Liver (tissue), 9 donors: ENCODE measurements around the gene PRAME. TPM values are rescaled to one million over a fixed set of nuclear protein-coding genes. Genes with fewer than 3 reads are reported as not detected.

Experiments
- DNase-seq: peaks from one replicate; pipeline ENCODE4 v3.0.0-alpha.2; 2017; ENCODE audit warnings: low spot score
- H3K27ac ChIP-seq, 2 donors: one replicate each; pipeline ENCODE4 v1.7.0; 2013; ENCODE audit warnings: inconsistent platforms in 2 of 2, low read length in 2 of 2, control low read depth in 1 of 2, low read depth in 1 of 2, mild to moderate bottlenecking in 1 of 2
- H3K27me3 ChIP-seq, 4 donors: one replicate each; pipeline versions ENCODE4 v1.6.1 to v1.7.0; 2013; ENCODE audit warnings: low read length in 3 of 4, inconsistent platforms in 1 of 4, mild to moderate bottlenecking in 1 of 4, moderate library complexity in 1 of 4; ENCODE audit not compliant: control insufficient read depth in 4 of 4, insufficient read depth in 4 of 4
- H3K36me3 ChIP-seq, 4 donors: one replicate each; pipeline versions ENCODE4 v1.6.1 to v1.7.0; 2013; ENCODE audit warnings: low read length in 3 of 4, mild to moderate bottlenecking in 3 of 4, low read depth in 1 of 4, moderate library complexity in 1 of 4; ENCODE audit not compliant: control insufficient read depth in 4 of 4, insufficient read depth in 3 of 4
- H3K4me1 ChIP-seq, 4 donors: one replicate each; pipeline versions ENCODE4 v1.6.1 to v1.7.0; 2013; ENCODE audit warnings: low read length in 3 of 4, mild to moderate bottlenecking in 3 of 4, moderate library complexity in 1 of 4; ENCODE audit not compliant: control insufficient read depth in 4 of 4, insufficient read depth in 4 of 4
- H3K4me3 ChIP-seq, 3 donors: one replicate each; pipeline versions ENCODE4 v1.6.1 to v1.7.0; 2013; ENCODE audit warnings: low read length in 3 of 3, control low read depth in 1 of 3, low read depth in 1 of 3, mild to moderate bottlenecking in 1 of 3
- H3K9ac ChIP-seq, 2 donors: one replicate each; pipeline ENCODE4 v1.7.0; 2013; ENCODE audit warnings: low read length in 2 of 2, mild to moderate bottlenecking in 2 of 2, moderate library complexity in 2 of 2, control low read depth in 1 of 2, low read depth in 1 of 2
- H3K9me3 ChIP-seq, 4 donors: one replicate each; pipeline versions ENCODE4 v1.6.1 to v1.7.0; 2013; ENCODE audit warnings: low read length in 3 of 4; ENCODE audit not compliant: control insufficient read depth in 4 of 4
- EGR1 ChIP-seq, 2 donors: IDR thresholded peaks; 2 replicates each; pipeline ENCODE4 v1.6.1; 2016 to 2018; ENCODE audit warnings: antibody characterized with exemption in 2 of 2, low read depth in 2 of 2
- FOXA1 ChIP-seq: IDR thresholded peaks from 2 replicates; pipeline ENCODE4 v1.6.1; 2016; ENCODE audit warnings: antibody characterized with exemption
- FOXA2 ChIP-seq: IDR thresholded peaks from 2 replicates; pipeline ENCODE4 v1.6.1; 2016; ENCODE audit warnings: antibody characterized with exemption
- HNF4A ChIP-seq, 2 donors: conservative IDR thresholded peaks; 2 replicates each; pipeline ENCODE4 v1.6.1; 2016; ENCODE audit warnings: antibody characterized with exemption in 2 of 2, mild to moderate bottlenecking in 2 of 2
- HNF4G ChIP-seq: IDR thresholded peaks from 2 replicates; pipeline ENCODE4 v1.6.1; 2016; ENCODE audit warnings: antibody characterized with exemption
- JUND ChIP-seq, 2 donors: IDR thresholded peaks; 2 replicates each; pipeline ENCODE4 v1.6.1; 2016; ENCODE audit warnings: antibody characterized with exemption in 2 of 2
- NR2F2 ChIP-seq: IDR thresholded peaks from 2 replicates; pipeline ENCODE4 v1.6.1; 2016; ENCODE audit warnings: antibody characterized with exemption
- RAD21 ChIP-seq, 2 donors: IDR thresholded peaks; 2 replicates each; pipeline ENCODE4 v1.6.1; 2016; ENCODE audit warnings: antibody characterized with exemption in 2 of 2, mild to moderate bottlenecking in 2 of 2
- SP1 ChIP-seq: IDR thresholded peaks from 2 replicates; pipeline ENCODE4 v1.6.1; 2018; ENCODE audit warnings: antibody characterized with exemption, mild to moderate bottlenecking
- TAF1 ChIP-seq: conservative IDR thresholded peaks from 2 replicates; pipeline ENCODE4 v1.6.1; 2016; ENCODE audit warnings: antibody characterized with exemption, mild to moderate bottlenecking
- YY1 ChIP-seq: IDR thresholded peaks from 2 replicates; pipeline ENCODE4 v1.6.1; 2016; ENCODE audit warnings: antibody characterized with exemption, mild to moderate bottlenecking
- WGBS: extraction: QIAGEN DNeasy Blood & Tissue Kit; methylation state at CpG from one replicate; pipeline ENCODE4 v1.1.7; 2013; 5-methylcytosine and 5-hydroxymethylcytosine counted together
- polyA plus RNA-seq, 2 donors: library from polyadenylated mRNA; stranded (reverse) in 1 of 2; unstranded in 1 of 2; fragments of 200-250 nt in 1 of 2; fragments of >200 nt in 1 of 2; fragmentation: Nextera tagmentation in 1 of 2; extraction: Ambion mirVana in 1 of 2; gene quantifications; one replicate each; pipeline versions ENCODE4 v1.2.1 to v1.2.3, GENCODE V29; 2013 to 2015
- total RNA-seq, 2 donors: library from RNA; depleted of rRNA; stranded (reverse); fragments of >200 nt; gene quantifications; one replicate each; pipeline ENCODE4 v1.2.3, GENCODE V29; 2014
- TF ChIP-seq, protein P1 (sequence below): IDR thresholded peaks from 2 replicates; pipeline ENCODE4 v1.6.1; 2016; ENCODE audit warnings: antibody characterized with exemption
- TF ChIP-seq, protein P2 (sequence below): IDR thresholded peaks from 2 replicates; pipeline ENCODE4 v1.6.1; 2016; ENCODE audit warnings: antibody characterized with exemption
- TF ChIP-seq, protein P3 (sequence below): IDR thresholded peaks from 2 replicates; pipeline ENCODE4 v1.6.1; 2016; ENCODE audit warnings: antibody characterized with exemption, mild to moderate bottlenecking
- TF ChIP-seq, protein P4 (sequence below): IDR thresholded peaks from 2 replicates; pipeline ENCODE4 v1.6.1; 2016; ENCODE audit warnings: antibody characterized with exemption
- TF ChIP-seq, protein P5 (sequence below): fragments of 150-350 bp; IDR thresholded peaks from 2 replicates; pipeline ENCODE4 v1.5.1; 2017; ENCODE audit warnings: improper control_type of control experiment, low read depth, low read length; ENCODE audit not compliant: missing input control
- donor health status: healthy.
- donor health status: healthy.
- donor health status: healthy.
- donor health status: healthy.
- donor health status: healthy.

Gene PRAME
- total and polyA plus RNA-seq, 4 donors: not detected

DNA sequence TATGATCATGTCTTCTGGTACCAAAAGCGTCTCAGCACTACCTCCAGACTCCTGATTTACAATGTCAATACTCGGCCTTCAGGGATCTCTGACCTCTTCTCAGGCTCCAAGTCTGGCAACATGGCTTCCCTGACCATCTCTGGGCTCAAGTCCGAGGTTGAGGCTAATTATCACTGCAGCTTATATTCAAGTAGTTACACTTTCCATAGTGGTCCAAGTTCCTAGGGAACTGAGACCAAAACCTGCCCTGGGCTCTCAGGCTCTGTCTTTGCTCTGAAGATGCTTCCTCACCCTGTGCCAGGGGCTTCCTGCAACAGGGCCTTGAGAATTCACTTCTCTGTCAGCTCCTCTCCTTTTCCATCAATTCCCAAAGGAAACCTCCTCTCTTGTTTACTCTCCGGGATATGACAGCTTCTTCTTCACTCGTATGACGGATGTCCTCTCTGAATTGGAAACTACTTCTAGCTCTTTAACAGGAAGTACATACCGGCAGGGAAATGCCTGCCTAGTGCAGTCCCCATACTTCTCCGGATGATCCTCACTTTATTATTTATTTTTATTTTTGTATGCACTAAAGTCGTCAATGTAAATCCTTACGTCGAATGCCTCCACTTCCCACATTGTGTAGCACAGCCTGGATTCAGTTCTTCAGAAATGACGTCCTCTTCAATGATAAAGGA, 29.6 kb upstream of the PRAME start (continued):
- TF ChIP-seq, protein P1, sequence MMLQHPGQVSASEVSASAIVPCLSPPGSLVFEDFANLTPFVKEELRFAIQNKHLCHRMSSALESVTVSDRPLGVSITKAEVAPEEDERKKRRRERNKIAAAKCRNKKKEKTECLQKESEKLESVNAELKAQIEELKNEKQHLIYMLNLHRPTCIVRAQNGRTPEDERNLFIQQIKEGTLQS: no peak
- no peak for TF ChIP-seq FOXA1
- TF ChIP-seq FOXA2: no peak

DNA sequence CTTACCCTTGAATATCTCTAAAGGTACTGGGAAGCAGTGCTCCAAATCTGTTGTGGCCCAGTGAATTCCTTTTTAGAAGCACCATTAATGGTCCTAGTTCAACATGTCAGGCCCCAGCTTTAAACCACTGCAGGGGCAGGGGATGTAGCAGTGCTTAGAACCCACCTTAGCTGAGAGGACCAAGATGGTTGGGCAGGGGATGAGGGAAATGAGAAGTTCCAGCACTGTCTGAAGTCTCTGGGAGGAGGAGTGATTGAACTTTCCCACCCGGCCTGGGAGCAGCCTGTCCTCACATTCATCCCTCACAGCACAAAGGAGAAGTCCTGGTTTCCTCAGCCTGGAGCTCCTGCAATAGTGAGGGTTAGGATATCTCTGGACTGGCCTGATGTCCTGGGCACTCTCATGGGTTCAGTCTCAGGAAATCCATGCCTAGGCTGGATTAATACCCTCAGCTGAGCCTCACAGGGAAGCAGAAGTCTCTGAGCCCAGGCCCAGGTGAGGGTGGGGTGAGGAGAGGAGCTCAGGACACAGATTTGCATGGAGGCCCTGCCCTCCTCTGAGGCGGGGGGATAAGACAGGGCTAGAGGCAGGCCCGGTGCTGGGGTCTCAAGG, 28.6 kb upstream of the PRAME start:
- Histone ChIP-seq H3K4me1 (no peaks in the 10 kb centered on the region), H3K27ac (no peak overlapping the region), H3K9ac (no peak overlapping the region), H3K36me3 (no peaks in the 10 kb centered on the region), H3K27me3 (no peaks in the 10 kb centered on the region), H3K9me3 (no peaks in the 10 kb centered on the region), H3K4me3 (no peak overlapping the region)
- DNase-seq: no peak
- WGBS: 84% methylated on average over 3 of the region's 3 CpGs
- TF ChIP-seq TAF1: no peak
- no peak for TF ChIP-seq NR2F2
- TF ChIP-seq HNF4A (conservative IDR thresholded peaks at IDR 0.05): no peak
- no peak for TF ChIP-seq YY1
- TF ChIP-seq EGR1 (IDR thresholded peaks at IDR 0.05; ENCODE audit: low read depth in 2 of 2): no peak
- no peak for TF ChIP-seq RAD21 (IDR thresholded peaks at IDR 0.05)
- TF ChIP-seq, protein P1: no peak
- TF ChIP-seq JUND (IDR thresholded peaks at IDR 0.05): no peak
- TF ChIP-seq, protein P2, sequence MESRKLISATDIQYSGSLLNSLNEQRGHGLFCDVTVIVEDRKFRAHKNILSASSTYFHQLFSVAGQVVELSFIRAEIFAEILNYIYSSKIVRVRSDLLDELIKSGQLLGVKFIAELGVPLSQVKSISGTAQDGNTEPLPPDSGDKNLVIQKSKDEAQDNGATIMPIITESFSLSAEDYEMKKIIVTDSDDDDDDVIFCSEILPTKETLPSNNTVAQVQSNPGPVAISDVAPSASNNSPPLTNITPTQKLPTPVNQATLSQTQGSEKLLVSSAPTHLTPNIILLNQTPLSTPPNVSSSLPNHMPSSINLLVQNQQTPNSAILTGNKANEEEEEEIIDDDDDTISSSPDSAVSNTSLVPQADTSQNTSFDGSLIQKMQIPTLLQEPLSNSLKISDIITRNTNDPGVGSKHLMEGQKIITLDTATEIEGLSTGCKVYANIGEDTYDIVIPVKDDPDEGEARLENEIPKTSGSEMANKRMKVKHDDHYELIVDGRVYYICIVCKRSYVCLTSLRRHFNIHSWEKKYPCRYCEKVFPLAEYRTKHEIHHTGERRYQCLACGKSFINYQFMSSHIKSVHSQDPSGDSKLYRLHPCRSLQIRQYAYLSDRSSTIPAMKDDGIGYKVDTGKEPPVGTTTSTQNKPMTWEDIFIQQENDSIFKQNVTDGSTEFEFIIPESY: no peak
- TF ChIP-seq, protein P3, sequence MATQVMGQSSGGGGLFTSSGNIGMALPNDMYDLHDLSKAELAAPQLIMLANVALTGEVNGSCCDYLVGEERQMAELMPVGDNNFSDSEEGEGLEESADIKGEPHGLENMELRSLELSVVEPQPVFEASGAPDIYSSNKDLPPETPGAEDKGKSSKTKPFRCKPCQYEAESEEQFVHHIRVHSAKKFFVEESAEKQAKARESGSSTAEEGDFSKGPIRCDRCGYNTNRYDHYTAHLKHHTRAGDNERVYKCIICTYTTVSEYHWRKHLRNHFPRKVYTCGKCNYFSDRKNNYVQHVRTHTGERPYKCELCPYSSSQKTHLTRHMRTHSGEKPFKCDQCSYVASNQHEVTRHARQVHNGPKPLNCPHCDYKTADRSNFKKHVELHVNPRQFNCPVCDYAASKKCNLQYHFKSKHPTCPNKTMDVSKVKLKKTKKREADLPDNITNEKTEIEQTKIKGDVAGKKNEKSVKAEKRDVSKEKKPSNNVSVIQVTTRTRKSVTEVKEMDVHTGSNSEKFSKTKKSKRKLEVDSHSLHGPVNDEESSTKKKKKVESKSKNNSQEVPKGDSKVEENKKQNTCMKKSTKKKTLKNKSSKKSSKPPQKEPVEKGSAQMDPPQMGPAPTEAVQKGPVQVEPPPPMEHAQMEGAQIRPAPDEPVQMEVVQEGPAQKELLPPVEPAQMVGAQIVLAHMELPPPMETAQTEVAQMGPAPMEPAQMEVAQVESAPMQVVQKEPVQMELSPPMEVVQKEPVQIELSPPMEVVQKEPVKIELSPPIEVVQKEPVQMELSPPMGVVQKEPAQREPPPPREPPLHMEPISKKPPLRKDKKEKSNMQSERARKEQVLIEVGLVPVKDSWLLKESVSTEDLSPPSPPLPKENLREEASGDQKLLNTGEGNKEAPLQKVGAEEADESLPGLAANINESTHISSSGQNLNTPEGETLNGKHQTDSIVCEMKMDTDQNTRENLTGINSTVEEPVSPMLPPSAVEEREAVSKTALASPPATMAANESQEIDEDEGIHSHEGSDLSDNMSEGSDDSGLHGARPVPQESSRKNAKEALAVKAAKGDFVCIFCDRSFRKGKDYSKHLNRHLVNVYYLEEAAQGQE: no peak
- TF ChIP-seq, protein P4, sequence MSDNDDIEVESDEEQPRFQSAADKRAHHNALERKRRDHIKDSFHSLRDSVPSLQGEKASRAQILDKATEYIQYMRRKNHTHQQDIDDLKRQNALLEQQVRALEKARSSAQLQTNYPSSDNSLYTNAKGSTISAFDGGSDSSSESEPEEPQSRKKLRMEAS: no peak
- no peak for TF ChIP-seq HNF4G
- TF ChIP-seq FOXA2: no peak
- no peak for TF ChIP-seq SP1
- TF ChIP-seq FOXA1: no peak
- TF ChIP-seq, protein P5, sequence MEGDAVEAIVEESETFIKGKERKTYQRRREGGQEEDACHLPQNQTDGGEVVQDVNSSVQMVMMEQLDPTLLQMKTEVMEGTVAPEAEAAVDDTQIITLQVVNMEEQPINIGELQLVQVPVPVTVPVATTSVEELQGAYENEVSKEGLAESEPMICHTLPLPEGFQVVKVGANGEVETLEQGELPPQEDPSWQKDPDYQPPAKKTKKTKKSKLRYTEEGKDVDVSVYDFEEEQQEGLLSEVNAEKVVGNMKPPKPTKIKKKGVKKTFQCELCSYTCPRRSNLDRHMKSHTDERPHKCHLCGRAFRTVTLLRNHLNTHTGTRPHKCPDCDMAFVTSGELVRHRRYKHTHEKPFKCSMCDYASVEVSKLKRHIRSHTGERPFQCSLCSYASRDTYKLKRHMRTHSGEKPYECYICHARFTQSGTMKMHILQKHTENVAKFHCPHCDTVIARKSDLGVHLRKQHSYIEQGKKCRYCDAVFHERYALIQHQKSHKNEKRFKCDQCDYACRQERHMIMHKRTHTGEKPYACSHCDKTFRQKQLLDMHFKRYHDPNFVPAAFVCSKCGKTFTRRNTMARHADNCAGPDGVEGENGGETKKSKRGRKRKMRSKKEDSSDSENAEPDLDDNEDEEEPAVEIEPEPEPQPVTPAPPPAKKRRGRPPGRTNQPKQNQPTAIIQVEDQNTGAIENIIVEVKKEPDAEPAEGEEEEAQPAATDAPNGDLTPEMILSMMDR: no peak
